Osteoblast (primary cell): ENCODE data around the gene RPUSD1. TPM values are rescaled to one million over a fixed set of nuclear protein-coding genes. Genes with fewer than 3 reads are reported as not detected.

Experiments
- DNase-seq: peaks from one replicate; pipeline ENCODE4 v3.0.0; 2011; ENCODE audit warnings: low spot score, mixed read lengths; ENCODE audit not compliant: insufficient read length; ENCODE audit errors: missing footprints
- H2AFZ ChIP-seq: 2 replicates; pipeline ENCODE4 v1.6.0; 2011; ENCODE audit warnings: mild to moderate bottlenecking, low read length
- H3K27ac ChIP-seq: 2 replicates; pipeline ENCODE4 v1.5.1; 2011; ENCODE audit warnings: mild to moderate bottlenecking, low read depth, low read length, moderate library complexity
- H3K27me3 ChIP-seq: 2 replicates; pipeline ENCODE4 v1.6.0; 2012; ENCODE audit warnings: mild to moderate bottlenecking, control low read depth, inconsistent platforms, low read length, moderate library complexity; ENCODE audit not compliant: insufficient read depth
- H3K36me3 ChIP-seq: 2 replicates; pipeline ENCODE4 v1.5.1; 2011; ENCODE audit warnings: mild to moderate bottlenecking, low read length, control low read depth, moderate library complexity; ENCODE audit not compliant: insufficient read depth
- H3K4me1 ChIP-seq: 2 replicates; pipeline ENCODE4 v1.5.1; 2011; ENCODE audit warnings: mild to moderate bottlenecking, low read length, control low read depth, moderate library complexity; ENCODE audit not compliant: insufficient read depth
- H3K4me2 ChIP-seq: 2 replicates; pipeline ENCODE4 v1.6.0; 2011; ENCODE audit warnings: mild to moderate bottlenecking, low read length; ENCODE audit not compliant: insufficient read depth
- H3K4me3 ChIP-seq: fragments of 200-600 bp; sonication (generic); 3 replicates; pipeline ENCODE4 v1.5.1; 2012; ENCODE audit warnings: mild to moderate bottlenecking, low read length, inconsistent platforms; ENCODE audit not compliant: insufficient read depth
- H3K79me2 ChIP-seq: 2 replicates; pipeline ENCODE4 v1.6.0; 2012; ENCODE audit warnings: mild to moderate bottlenecking, low read length, control low read depth, inconsistent platforms; ENCODE audit not compliant: insufficient read depth
- H3K9me3 ChIP-seq: 2 replicates; pipeline ENCODE4 v1.5.1; 2011; ENCODE audit warnings: low read depth, low read length, control low read depth
- H4K20me1 ChIP-seq: 2 replicates; pipeline ENCODE4 v1.6.0; 2012; ENCODE audit warnings: mild to moderate bottlenecking, low read length, control low read depth; ENCODE audit not compliant: insufficient read depth
- total RNA-seq: library from RNA; depleted of rRNA; stranded (reverse); fragments of >200 nt; gene quantifications from 2 replicates; pipeline ENCODE4 v1.2.3, GENCODE V29; 2012
- TF ChIP-seq, protein P1 (sequence below): IDR thresholded peaks from 2 replicates; pipeline ENCODE4 v1.5.1; 2011; ENCODE audit warnings: mild to moderate bottlenecking, low read depth, low read length, moderate library complexity; ENCODE audit errors: extremely low read depth

Gene RPUSD1
- total RNA-seq, 1 donor: 28.2 TPM

DNA sequence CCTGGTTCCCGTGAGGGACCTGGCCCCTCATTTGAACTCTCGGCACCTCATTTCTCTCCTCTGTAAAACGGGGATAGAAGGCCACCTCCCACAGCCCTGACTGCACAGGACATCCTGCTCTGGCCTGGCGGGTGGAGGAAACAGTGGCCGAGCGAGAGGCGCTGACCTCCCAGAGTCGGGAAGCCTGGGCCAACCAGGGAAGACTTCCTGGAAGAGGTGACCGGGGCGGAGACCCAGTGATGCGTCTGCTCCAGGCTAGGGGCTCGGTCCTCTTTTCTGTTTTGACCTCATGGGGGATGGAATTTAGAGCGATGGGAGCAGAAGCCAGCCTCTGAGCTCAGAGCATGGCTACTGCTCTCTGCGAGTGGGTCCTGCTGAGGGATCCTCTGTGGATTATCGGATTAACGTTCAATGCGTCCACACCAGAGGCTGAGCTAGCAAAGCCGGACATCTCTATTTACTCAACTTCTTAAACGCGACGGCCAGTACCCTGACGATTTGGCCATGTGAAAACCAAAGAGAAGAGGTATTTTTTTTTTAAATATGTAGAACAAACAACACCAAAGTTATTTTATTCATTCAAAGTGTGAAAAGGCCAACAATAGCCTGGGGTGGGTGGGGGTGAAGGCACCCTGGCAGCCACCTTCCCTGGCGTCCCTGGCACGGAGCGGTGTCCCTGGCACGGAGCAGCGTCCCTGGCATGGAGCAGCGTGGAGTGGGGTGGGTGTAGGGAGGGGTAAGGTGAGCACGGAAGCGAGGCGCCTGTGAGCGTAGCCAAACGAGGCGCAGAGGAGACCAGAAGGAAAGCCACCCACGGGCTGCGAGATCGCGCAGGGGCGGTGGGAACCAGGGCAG is 36.8 kb downstream of the RPUSD1 start:
- Histone ChIP-seq H3K4me1 (no peaks in the 10 kb centered on the region), H3K79me2 (no peaks in the 10 kb centered on the region), H3K9me3 (no peaks in the 10 kb centered on the region), H4K20me1 (no peaks in the 10 kb centered on the region), H3K4me2 (no peak overlapping the region), H3K4me3 (no peak overlapping the region), H3K36me3 (no peaks in the 10 kb centered on the region), H2AFZ (no peak overlapping the region), H3K27ac (no peak overlapping the region), H3K27me3 (peaks cover 12% of the 10 kb centered on the region)
- DNase-seq: no peak
- TF ChIP-seq, protein P1, sequence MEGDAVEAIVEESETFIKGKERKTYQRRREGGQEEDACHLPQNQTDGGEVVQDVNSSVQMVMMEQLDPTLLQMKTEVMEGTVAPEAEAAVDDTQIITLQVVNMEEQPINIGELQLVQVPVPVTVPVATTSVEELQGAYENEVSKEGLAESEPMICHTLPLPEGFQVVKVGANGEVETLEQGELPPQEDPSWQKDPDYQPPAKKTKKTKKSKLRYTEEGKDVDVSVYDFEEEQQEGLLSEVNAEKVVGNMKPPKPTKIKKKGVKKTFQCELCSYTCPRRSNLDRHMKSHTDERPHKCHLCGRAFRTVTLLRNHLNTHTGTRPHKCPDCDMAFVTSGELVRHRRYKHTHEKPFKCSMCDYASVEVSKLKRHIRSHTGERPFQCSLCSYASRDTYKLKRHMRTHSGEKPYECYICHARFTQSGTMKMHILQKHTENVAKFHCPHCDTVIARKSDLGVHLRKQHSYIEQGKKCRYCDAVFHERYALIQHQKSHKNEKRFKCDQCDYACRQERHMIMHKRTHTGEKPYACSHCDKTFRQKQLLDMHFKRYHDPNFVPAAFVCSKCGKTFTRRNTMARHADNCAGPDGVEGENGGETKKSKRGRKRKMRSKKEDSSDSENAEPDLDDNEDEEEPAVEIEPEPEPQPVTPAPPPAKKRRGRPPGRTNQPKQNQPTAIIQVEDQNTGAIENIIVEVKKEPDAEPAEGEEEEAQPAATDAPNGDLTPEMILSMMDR: no peak

DNA sequence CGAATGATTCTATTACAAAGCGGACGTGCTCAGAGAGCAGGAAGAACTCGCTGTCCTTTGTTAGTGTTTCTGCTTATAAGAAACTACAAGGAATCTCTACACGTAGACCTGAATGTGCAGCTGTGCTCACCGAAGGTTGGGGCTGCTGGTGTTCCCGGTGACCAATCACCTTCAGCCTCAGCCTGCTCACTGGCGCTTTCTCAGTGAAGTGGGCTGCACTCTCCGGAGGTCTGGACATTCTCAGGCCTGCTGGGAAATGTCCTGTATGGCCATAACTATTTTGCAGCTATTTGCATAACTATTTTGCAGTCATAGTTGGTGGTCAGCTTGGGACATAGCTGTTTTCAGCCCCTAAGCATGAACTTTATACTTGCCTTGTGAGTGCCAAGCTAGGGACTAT is 37.7 kb downstream of the RPUSD1 start:
- no peak for DNase-seq
- no peaks in the 10 kb centered on the region for H3K9me3 ChIP-seq
- TF ChIP-seq, protein P1: no peak

DNA sequence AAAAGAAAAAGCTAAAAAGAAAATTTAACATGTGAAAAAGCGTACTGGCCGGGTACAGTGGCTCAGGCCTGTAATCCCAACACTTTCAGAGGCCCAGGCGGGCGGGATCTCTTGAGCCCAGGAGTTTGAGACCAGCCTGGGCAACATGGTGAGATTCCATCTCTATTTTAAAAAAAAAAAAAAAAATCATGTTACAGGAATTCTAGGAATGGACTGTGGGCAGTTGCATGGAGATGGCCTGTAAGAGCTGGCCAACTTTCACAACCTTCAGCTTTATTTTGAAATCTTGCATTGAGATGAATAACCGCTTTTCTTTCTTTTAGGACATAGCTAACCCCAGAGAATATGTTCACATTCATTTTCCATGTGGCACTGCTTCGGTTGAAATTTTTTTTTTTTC is 39.2 kb downstream of the RPUSD1 start:
- Histone ChIP-seq H3K79me2 (no peaks in the 10 kb centered on the region), H4K20me1 (no peaks in the 10 kb centered on the region), H3K4me3 (no peak overlapping the region), H2AFZ (no peak overlapping the region), H3K27ac (no peak overlapping the region), H3K4me2 (peak overlapping the region; percentile 39), H3K27me3 (peaks cover 12% of the 10 kb centered on the region), H3K4me1 (no peaks in the 10 kb centered on the region), H3K36me3 (no peaks in the 10 kb centered on the region), H3K9me3 (no peaks in the 10 kb centered on the region)
- DNase-seq: peak; percentile 97
- TF ChIP-seq, protein P1: no peak

More for the DNA sequence above, 37.7 kb downstream of the RPUSD1 start:
- no peaks in the 10 kb centered on the region for H3K4me1 ChIP-seq
- H3K4me2 ChIP-seq: no peak overlapping the region
- no peak overlapping the region for H3K4me3 ChIP-seq
- H3K79me2 ChIP-seq: no peaks in the 10 kb centered on the region
- no peak overlapping the region for H3K27ac ChIP-seq
- no peaks in the 10 kb centered on the region for H4K20me1 ChIP-seq
- H3K36me3 ChIP-seq: no peaks in the 10 kb centered on the region
- no peak overlapping the region for H2AFZ ChIP-seq
- peaks cover 12% of the 10 kb centered on the region for H3K27me3 ChIP-seq

DNA sequence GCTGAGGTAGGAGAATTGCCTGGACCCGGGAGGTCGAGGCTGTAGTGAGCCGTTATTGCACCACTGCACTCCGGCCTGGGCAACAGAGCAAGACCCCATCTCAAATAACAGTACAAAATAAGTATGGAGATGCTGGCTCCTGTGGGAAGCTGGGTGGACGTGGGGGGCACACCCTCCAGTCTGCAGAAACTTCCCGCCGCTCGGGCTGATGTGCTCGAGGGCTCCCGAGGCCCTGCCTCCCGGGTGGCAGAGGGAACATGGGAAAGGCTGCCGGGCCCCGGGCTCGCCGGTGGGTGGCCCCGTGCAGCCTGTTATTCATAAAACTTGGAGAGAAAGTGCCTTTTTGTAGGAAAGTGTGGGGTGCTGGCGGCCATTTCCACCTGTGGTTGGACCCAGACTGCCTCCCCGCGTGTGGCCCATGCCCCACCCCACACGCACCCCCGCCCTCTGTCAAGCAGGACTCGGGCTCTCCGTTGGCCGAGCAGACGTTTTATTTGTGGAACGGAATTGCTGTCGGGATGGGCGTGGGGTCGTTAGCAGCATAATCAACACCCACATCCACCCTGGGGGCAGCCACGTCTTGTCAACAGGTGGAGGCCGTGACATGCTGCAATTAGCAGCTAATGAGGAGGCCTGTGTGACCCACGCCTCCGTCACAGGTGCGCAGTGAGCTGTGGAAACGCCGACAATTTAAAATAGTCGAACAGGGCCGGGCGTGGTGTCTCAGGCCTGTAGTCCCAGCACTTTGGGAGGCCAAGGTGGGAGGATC is 40.0 kb downstream of the RPUSD1 start:
- H3K27ac ChIP-seq: no peak overlapping the region
- no peaks in the 10 kb centered on the region for H3K36me3 ChIP-seq
- no peaks in the 10 kb centered on the region for H3K9me3 ChIP-seq
- H3K4me1 ChIP-seq: no peaks in the 10 kb centered on the region
- DNase-seq: no peak
- no peak overlapping the region for H2AFZ ChIP-seq
- no peaks in the 10 kb centered on the region for H4K20me1 ChIP-seq
- H3K4me2 ChIP-seq: no peak overlapping the region
- H3K79me2 ChIP-seq: no peaks in the 10 kb centered on the region
- TF ChIP-seq, protein P1: no peak
- peaks cover 12% of the 10 kb centered on the region for H3K27me3 ChIP-seq
- no peak overlapping the region for H3K4me3 ChIP-seq
